ENCODE data around the gene CFAP92. TPM values are rescaled to one million over a fixed set of nuclear protein-coding genes. Genes with fewer than 3 reads are reported as not detected.

Gene CFAP92
- total RNA-seq, 1 experiment from 2014 or later: 0.18 TPM

DNA sequence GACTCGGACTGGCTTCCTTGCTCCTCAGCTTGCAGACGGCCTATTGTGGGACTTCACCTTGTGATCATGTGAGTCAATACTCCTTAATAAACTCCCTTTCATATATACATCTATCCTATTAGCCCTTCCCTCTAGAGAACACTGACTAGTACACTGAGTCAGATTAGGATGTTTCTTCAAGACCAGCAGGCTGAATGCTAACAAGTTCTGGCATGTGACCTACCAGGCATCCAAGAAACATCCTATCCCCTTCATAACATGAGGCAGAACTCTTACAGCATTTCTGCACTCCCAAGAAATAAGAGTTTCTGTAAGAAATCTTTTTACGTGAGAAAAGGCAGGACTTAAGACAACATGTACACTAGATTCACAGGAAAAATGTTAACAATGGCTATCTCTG lies 9.3 kb downstream of the CFAP92 start:
- no peak overlapping the region for H3K27ac ChIP-seq (ENCODE audit: low read length)
- CTCF ChIA-PET: no interaction called here
- H3K27me3 ChIP-seq (ENCODE audit: control insufficient read depth, insufficient read depth, low read length): no peaks in the 10 kb centered on the region
- TF ChIP-seq POLR2AphosphoS5 (IDR thresholded peaks at IDR 0.05; ENCODE audit: low read depth, low read length) (no peak), SIN3A (IDR thresholded peaks at IDR 0.05; ENCODE audit: borderline replicate concordance, insufficient read depth, low read depth, low read length) (no peak), TCF7L2 (IDR thresholded peaks at IDR 0.05; ENCODE audit: low read depth, low read length) (no peak)
- TF ChIP-seq, protein P1, sequence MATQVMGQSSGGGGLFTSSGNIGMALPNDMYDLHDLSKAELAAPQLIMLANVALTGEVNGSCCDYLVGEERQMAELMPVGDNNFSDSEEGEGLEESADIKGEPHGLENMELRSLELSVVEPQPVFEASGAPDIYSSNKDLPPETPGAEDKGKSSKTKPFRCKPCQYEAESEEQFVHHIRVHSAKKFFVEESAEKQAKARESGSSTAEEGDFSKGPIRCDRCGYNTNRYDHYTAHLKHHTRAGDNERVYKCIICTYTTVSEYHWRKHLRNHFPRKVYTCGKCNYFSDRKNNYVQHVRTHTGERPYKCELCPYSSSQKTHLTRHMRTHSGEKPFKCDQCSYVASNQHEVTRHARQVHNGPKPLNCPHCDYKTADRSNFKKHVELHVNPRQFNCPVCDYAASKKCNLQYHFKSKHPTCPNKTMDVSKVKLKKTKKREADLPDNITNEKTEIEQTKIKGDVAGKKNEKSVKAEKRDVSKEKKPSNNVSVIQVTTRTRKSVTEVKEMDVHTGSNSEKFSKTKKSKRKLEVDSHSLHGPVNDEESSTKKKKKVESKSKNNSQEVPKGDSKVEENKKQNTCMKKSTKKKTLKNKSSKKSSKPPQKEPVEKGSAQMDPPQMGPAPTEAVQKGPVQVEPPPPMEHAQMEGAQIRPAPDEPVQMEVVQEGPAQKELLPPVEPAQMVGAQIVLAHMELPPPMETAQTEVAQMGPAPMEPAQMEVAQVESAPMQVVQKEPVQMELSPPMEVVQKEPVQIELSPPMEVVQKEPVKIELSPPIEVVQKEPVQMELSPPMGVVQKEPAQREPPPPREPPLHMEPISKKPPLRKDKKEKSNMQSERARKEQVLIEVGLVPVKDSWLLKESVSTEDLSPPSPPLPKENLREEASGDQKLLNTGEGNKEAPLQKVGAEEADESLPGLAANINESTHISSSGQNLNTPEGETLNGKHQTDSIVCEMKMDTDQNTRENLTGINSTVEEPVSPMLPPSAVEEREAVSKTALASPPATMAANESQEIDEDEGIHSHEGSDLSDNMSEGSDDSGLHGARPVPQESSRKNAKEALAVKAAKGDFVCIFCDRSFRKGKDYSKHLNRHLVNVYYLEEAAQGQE (IDR thresholded peaks at IDR 0.05; ENCODE audit: insufficient read depth in 1 of 2, low read depth in 2 of 2, low read length in 1 of 2): no peak
- TF ChIP-seq, protein P2, sequence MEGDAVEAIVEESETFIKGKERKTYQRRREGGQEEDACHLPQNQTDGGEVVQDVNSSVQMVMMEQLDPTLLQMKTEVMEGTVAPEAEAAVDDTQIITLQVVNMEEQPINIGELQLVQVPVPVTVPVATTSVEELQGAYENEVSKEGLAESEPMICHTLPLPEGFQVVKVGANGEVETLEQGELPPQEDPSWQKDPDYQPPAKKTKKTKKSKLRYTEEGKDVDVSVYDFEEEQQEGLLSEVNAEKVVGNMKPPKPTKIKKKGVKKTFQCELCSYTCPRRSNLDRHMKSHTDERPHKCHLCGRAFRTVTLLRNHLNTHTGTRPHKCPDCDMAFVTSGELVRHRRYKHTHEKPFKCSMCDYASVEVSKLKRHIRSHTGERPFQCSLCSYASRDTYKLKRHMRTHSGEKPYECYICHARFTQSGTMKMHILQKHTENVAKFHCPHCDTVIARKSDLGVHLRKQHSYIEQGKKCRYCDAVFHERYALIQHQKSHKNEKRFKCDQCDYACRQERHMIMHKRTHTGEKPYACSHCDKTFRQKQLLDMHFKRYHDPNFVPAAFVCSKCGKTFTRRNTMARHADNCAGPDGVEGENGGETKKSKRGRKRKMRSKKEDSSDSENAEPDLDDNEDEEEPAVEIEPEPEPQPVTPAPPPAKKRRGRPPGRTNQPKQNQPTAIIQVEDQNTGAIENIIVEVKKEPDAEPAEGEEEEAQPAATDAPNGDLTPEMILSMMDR (IDR thresholded peaks at IDR 0.05): no peak
- no peaks in the 10 kb centered on the region for H3K9me3 ChIP-seq (ENCODE audit: control insufficient read depth, insufficient read depth, low read depth, low read length)
- in situ Hi-C loops (cut with HindIII; ENCODE audit: low pct_unique_long_range_greater_than_20kb, low sequenced_read_pairs): no loop called here
- ATAC-seq (no peak), DNase-seq (ENCODE audit: low read depth, low spot score) (no peak)
- POLR2A ChIA-PET: interaction anchor here (0.6 kb wide), 1 partner anchor 43 kb away, joined by 4 read pairs; no protein-coding TSS in a partner anchor
- no peak overlapping the region for H3K4me3 ChIP-seq (ENCODE audit: low read depth in 2 of 2, low read length in 2 of 2)
- no peaks in the 10 kb centered on the region for H3K4me1 ChIP-seq (ENCODE audit: control insufficient read depth, insufficient read depth, low read length)
- intact Hi-C loops (cut with micrococcal nuclease; ENCODE audit: unreplicated experiment): no loop called here
- H3K36me3 ChIP-seq (ENCODE audit: control insufficient read depth, insufficient read depth, low read length): no peaks in the 10 kb centered on the region
- BruUV-seq (replicated peaks): no TSS peak

GRCh38 chr3:128983293-128984069 lies 10.4 kb downstream of the CFAP92 start:
- H3K36me3 ChIP-seq (ENCODE audit: control insufficient read depth, insufficient read depth, low read length): no peaks in the 10 kb centered on the region
- no peaks in the 10 kb centered on the region for H3K4me1 ChIP-seq (ENCODE audit: control insufficient read depth, insufficient read depth, low read length)
- in situ Hi-C loops (cut with HindIII; ENCODE audit: low pct_unique_long_range_greater_than_20kb, low sequenced_read_pairs): no loop called here
- no peak overlapping the region for H3K4me3 ChIP-seq (ENCODE audit: low read depth in 2 of 2, low read length in 2 of 2)
- intact Hi-C loops (cut with micrococcal nuclease; ENCODE audit: unreplicated experiment): no loop called here
- no TSS peak for BruUV-seq (replicated peaks)
- CTCF ChIA-PET: no interaction called here
- ATAC-seq (no peak), DNase-seq (ENCODE audit: low read depth, low spot score) (no peak)
- TF ChIP-seq, protein P2 (IDR thresholded peaks at IDR 0.05): no peak
- no peaks in the 10 kb centered on the region for H3K27me3 ChIP-seq (ENCODE audit: control insufficient read depth, insufficient read depth, low read length)
- H3K9me3 ChIP-seq (ENCODE audit: control insufficient read depth, insufficient read depth, low read depth, low read length): no peaks in the 10 kb centered on the region
- no peak overlapping the region for H3K27ac ChIP-seq (ENCODE audit: low read length)
- POLR2A ChIA-PET: no interaction called here

All from Panc1 (cell line).